SK-N-SH (cell line): ENCODE data around the gene EED. TPM values are rescaled to one million over a fixed set of nuclear protein-coding genes. Genes with fewer than 3 reads are reported as not detected.

Experiments used
- CTCF ChIA-PET: fragments of 300-600, 350-600 bp; formaldehyde crosslinking; extraction: SDS; loops from one replicate; lab custom pipeline; 2021; lab: Yijun Ruan, JAX
- POLR2A ChIA-PET: fragments of 350-600 bp; sonication (Branson Sonifier 250); formaldehyde crosslinking; extraction: SDS; loops from one replicate; lab custom pipeline; 2020; ENCODE audit warnings: antibody characterized with exemption, inconsistent platforms; lab: Yijun Ruan, JAX
- DNase-seq: peaks from one replicate; pipeline ENCODE4 v3.0.0; 2012
- H2AFZ ChIP-seq: fragments of 200-600 bp; sonication (generic); 2 replicates; pipeline ENCODE4 v1.8.1; 2016; ENCODE audit warnings: antibody characterized with exemption, mild to moderate bottlenecking, low read depth
- H3F3A ChIP-seq: fragments of 200-600 bp; sonication (generic); replicated peaks from 2 replicates; pipeline ENCODE3; 2016; ENCODE audit warnings: antibody characterized with exemption, mild to moderate bottlenecking; ENCODE audit not compliant: insufficient read depth
- H3K27ac ChIP-seq, 2 experiments: fragments of 200-500 bp in 1 of 2; fragments of 200-600 bp in 1 of 2; sonication (Bioruptor generic) in 1 of 2; sonication (generic), shearing (Covaris generic) in 1 of 2; 2 replicates each; pipeline versions ENCODE4 v1.5.1 to v1.6.1; 2014 to 2016; ENCODE audit warnings: low read depth in 2 of 2, inconsistent platforms in 1 of 2, low read length in 1 of 2, mild to moderate bottlenecking in 1 of 2, mixed read lengths in 1 of 2
- H3K27me3 ChIP-seq: fragments of 200-600 bp; sonication (generic), shearing (Covaris generic); 2 replicates; pipeline ENCODE4 v1.6.1; 2016; ENCODE audit warnings: mixed run types; ENCODE audit not compliant: insufficient read depth
- H3K36me3 ChIP-seq, 2 experiments: fragments of 200-500 bp in 1 of 2; fragments of 200-600 bp in 1 of 2; sonication (Bioruptor generic) in 1 of 2; sonication (generic) in 1 of 2; replicated peaks in 1 of 2; 2 replicates each; pipeline versions ENCODE3 to v1.5.1; 2014 to 2016; ENCODE audit warnings: low read length in 1 of 2, mild to moderate bottlenecking in 1 of 2; ENCODE audit not compliant: insufficient read depth in 2 of 2, control insufficient read depth in 1 of 2
- H3K4me1 ChIP-seq, 2 experiments: fragments of 200-500 bp in 1 of 2; fragments of 200-600 bp in 1 of 2; sonication (Bioruptor generic) in 1 of 2; sonication (generic), shearing (Covaris generic) in 1 of 2; 2 replicates each; pipeline versions ENCODE4 v1.5.1 to v1.6.1; 2014 to 2016; ENCODE audit warnings: low read depth in 1 of 2, low read length in 1 of 2, mixed run types in 1 of 2; ENCODE audit not compliant: insufficient read depth in 2 of 2, control insufficient read depth in 1 of 2
- H3K4me2 ChIP-seq: fragments of 200-600 bp; sonication (generic), shearing (Covaris generic); 2 replicates; pipeline ENCODE4 v1.6.1; 2017; ENCODE audit warnings: mixed run types
- H3K4me3 ChIP-seq, 2 experiments: fragments of 200-500 bp in 1 of 2; fragments of 200-600 bp in 1 of 2; sonication (Bioruptor generic) in 1 of 2; sonication (generic), shearing (Covaris generic) in 1 of 2; 2 replicates each; pipeline versions ENCODE4 v1.5.1 to v1.8.1; 2014 to 2016; ENCODE audit warnings: low read depth in 2 of 2, inconsistent platforms in 1 of 2, low read length in 1 of 2, mild to moderate bottlenecking in 1 of 2, mixed read lengths in 1 of 2, moderate library complexity in 1 of 2
- H3K79me2 ChIP-seq: fragments of 200-600 bp; sonication (generic); 2 replicates; pipeline ENCODE4 v1.8.1; 2017; ENCODE audit warnings: mild to moderate bottlenecking; ENCODE audit not compliant: insufficient read depth
- H3K9ac ChIP-seq: fragments of 200-600 bp; sonication (generic); 2 replicates; pipeline ENCODE4 v1.6.1; 2017; ENCODE audit warnings: mixed run types
- H3K9me2 ChIP-seq: fragments of 200-600 bp; sonication (generic); 2 replicates; pipeline ENCODE4 v1.6.1; 2017; ENCODE audit warnings: mixed run types
- H3K9me3 ChIP-seq: fragments of 200-600 bp; sonication (generic); 2 replicates; pipeline ENCODE4 v1.6.1; 2017; ENCODE audit warnings: mixed run types, mild to moderate bottlenecking, moderate library complexity
- H4K20me1 ChIP-seq: fragments of 200-600 bp; sonication (generic); 2 replicates; pipeline ENCODE4 v1.6.1; 2017; ENCODE audit warnings: mild to moderate bottlenecking, mixed run types; ENCODE audit not compliant: insufficient read depth
- CTCF ChIP-seq: fragments of 200-600 bp; sonication (generic); IDR thresholded peaks from 2 replicates; pipeline ENCODE4 v1.6.1; 2017; ENCODE audit warnings: antibody characterized with exemption, mild to moderate bottlenecking, moderate library complexity
- GABPA ChIP-seq: IDR thresholded peaks from 2 replicates; pipeline ENCODE4 v1.4.0; 2012; ENCODE audit warnings: low read depth, mild to moderate bottlenecking
- IRF3 ChIP-seq: fragments of 150-350 bp; IDR thresholded peaks from 2 replicates; pipeline ENCODE4 v1.6.1; 2016; ENCODE audit warnings: mild to moderate bottlenecking, low read depth, low read length
- MXI1 ChIP-seq: IDR thresholded peaks from 2 replicates; pipeline ENCODE4 v1.6.1; 2012; ENCODE audit warnings: mild to moderate bottlenecking, low read depth, low read length, improper control_type of control experiment
- NRF1 ChIP-seq: IDR thresholded peaks from 2 replicates; pipeline ENCODE4 v1.6.1; 2012; ENCODE audit warnings: low read depth, mild to moderate bottlenecking, low read length
- PBX3 ChIP-seq: IDR thresholded peaks from 2 replicates; pipeline ENCODE4; 2012
- RAD21 ChIP-seq: IDR thresholded peaks from 2 replicates; pipeline ENCODE4 v1.6.1; 2012; ENCODE audit warnings: mild to moderate bottlenecking, low read length
- SIN3A ChIP-seq: IDR thresholded peaks from 2 replicates; pipeline ENCODE4 v1.6.1; 2012; ENCODE audit warnings: low read depth, mild to moderate bottlenecking, low read length, moderate library complexity, borderline replicate concordance
- TAF1 ChIP-seq: IDR thresholded peaks from 2 replicates; pipeline ENCODE4 v1.6.1; 2012; ENCODE audit warnings: low read depth, mild to moderate bottlenecking, low read length, moderate library complexity, borderline replicate concordance
- USF2 ChIP-seq: fragments of 150-350 bp; IDR thresholded peaks from 2 replicates; pipeline ENCODE4 v1.6.1; 2017; ENCODE audit warnings: antibody characterized with exemption, low read length, low read depth, borderline replicate concordance
- WGBS: methylation state at CpG from one replicate; pipeline ENCODE4 v1.1.6; 2017; ENCODE audit warnings: low lambda C conversion rate; 5-methylcytosine and 5-hydroxymethylcytosine counted together
- polyA plus RNA-seq, 3 experiments: library from polyadenylated mRNA; depleted of rRNA; stranded (reverse); fragments of >200 nt; gene quantifications; 2 replicates each; pipeline ENCODE4 v1.2.3, GENCODE V29; 2012

The EED gene
- polyA plus RNA-seq, 1 of the 3 experiments (the other 2 are of a cell fraction): 12.8 TPM

GRCh38 chr11:86245369-86246292 is 1.1 kb downstream of the EED start:
- Histone ChIP-seq H3F3A (peaks cover 11% of the 10 kb centered on the region), H3K4me3 (peak overlapping the region; percentile 81 to 94), H4K20me1 (peaks cover 38% of the 10 kb centered on the region), H3K36me3 (peaks cover 6 to 8% of the 10 kb centered on the region in 2 experiments), H3K9me2 (no peaks in the 10 kb centered on the region), H3K27me3 (no peaks in the 10 kb centered on the region), H3K79me2 (peaks cover 55% of the 10 kb centered on the region), H2AFZ (peak overlapping the region; percentile 59; the same call in 1 of the 2 replicates), H3K9ac (peak overlapping the region; percentile 96), H3K4me1 (peaks cover 8 to 17% of the 10 kb centered on the region in 2 experiments), H3K4me2 (peak overlapping the region; percentile 73), H3K27ac (peak overlapping the region; percentile 98 to 100), H3K9me3 (no peaks in the 10 kb centered on the region)
- CTCF ChIA-PET: interaction anchor here (0.7 to 2.0 kb wide), 5 partner anchors 14 to 391 kb away, joined by 3 to 6 read pairs (median 4); partner anchors contain the start of gene CCDC83
- POLR2A ChIA-PET: interaction anchor here (0.7 to 1.7 kb wide), 4 partner anchors 10 to 177 kb away, joined by 4 to 6 read pairs (median 6); partner anchors contain the start of genes HIKESHI and PICALM
- 2% methylated on average over 38 of the region's 38 CpGs for WGBS
- TF ChIP-seq SIN3A: peak; percentile 6; the same call in 1 of the 2 replicates
- TF ChIP-seq MXI1: no peak
- TF ChIP-seq RAD21: no peak
- TF ChIP-seq TAF1: no peak
- peak; percentile 9; the same call in 1 of the 2 replicates for TF ChIP-seq GABPA
- TF ChIP-seq NRF1: no peak
- TF ChIP-seq IRF3: no peak
- TF ChIP-seq USF2: no peak
- TF ChIP-seq PBX3: peak; percentile 61
- peak; percentile 13 for DNase-seq

DNA sequence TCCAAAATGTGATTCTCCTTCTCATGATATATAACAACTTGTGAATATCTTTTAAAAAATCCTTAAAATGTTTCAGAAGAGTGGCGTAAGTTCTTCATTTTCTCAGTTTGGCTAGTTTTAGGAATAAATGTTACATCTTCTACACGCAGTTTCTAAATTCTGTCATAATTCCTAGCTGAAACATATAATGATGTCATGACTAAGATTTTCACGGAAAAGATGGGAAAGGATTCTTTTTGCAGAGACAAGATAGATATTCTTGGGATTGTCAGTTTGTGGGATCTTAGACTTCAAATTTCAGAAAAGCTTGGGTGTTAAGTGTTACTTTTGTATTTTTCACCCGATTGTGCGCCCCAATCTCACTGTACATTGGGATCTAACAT is 1.7 kb downstream of the EED start:
- ChIA-PET CTCF (interaction anchor here (1.0 to 1.6 kb wide), 6 partner anchors 14 to 391 kb away, joined by 3 to 6 read pairs (median 4); partner anchors contain the start of gene CCDC83), POLR2A (interaction anchor here (0.6 kb wide), 1 partner anchor 133 kb away, joined by 3 read pairs; no protein-coding TSS in a partner anchor)
- H4K20me1 ChIP-seq: peaks cover 38% of the 10 kb centered on the region
- peak overlapping the region in 1 of 2 experiments; percentile 2; a peak in 1 of 4 replicates for H3K27ac ChIP-seq
- no peaks in the 10 kb centered on the region for H3K27me3 ChIP-seq
- TF ChIP-seq GABPA (0 out of 2 replicates have a peak, but pooled peaks have one; percentile 2), CTCF (no peak)
- peak overlapping the region; percentile 81 to 94 for H3K4me3 ChIP-seq
- peaks cover 15% of the 10 kb centered on the region for H3F3A ChIP-seq
- peaks cover 62% of the 10 kb centered on the region for H3K79me2 ChIP-seq
- H3K4me1 ChIP-seq: peaks cover 11 to 17% of the 10 kb centered on the region in 2 experiments
- H2AFZ ChIP-seq: no peak overlapping the region
- peak overlapping the region; percentile 96 for H3K9ac ChIP-seq
- no peak for DNase-seq
- H3K9me3 ChIP-seq: no peaks in the 10 kb centered on the region
- no peaks in the 10 kb centered on the region for H3K9me2 ChIP-seq
- H3K4me2 ChIP-seq: peak overlapping the region; percentile 73
- WGBS: 68% methylated on average over 5 of the region's 5 CpGs
- peaks cover 6 to 8% of the 10 kb centered on the region in 2 experiments for H3K36me3 ChIP-seq
